GM12878 (cell line): ENCODE data around the gene CDH1. TPM values are rescaled to one million over a fixed set of nuclear protein-coding genes. Genes with fewer than 3 reads are reported as not detected.
A peak's percentile ranks its signal among the peaks of the same experiment; 100 is the strongest.

Experiments used
- ATAC-seq: fragments of 200-7000 bp; cut with Tn5 transposase; 3 replicates; pipeline ENCODE4 v1.9.1; 2020; ENCODE audit warnings: mild to moderate bottlenecking, moderate library complexity
- BruUV-seq: library from RNA; stranded (reverse); fragments of 400-500 nt; replicated peaks from 2 replicates; lab custom pipeline; 2021; lab: Mats Ljungman, UMichigan
- CTCF ChIA-PET: fragments of 300-600 bp; sonication (Branson Sonifier 250); formaldehyde crosslinking; extraction: SDS; loops from one replicate; lab custom pipeline; 2021; ENCODE audit warnings: inconsistent platforms; lab: Yijun Ruan, JAX
- POLR2A ChIA-PET: fragments of 350-600 bp; formaldehyde crosslinking; extraction: SDS; loops from one replicate; lab custom pipeline; 2021; ENCODE audit warnings: inconsistent platforms; lab: Charles Lee
- RAD21 ChIA-PET: fragments of 300-600 bp; sonication (Branson Sonifier 250); formaldehyde crosslinking; loops from one replicate; lab custom pipeline; 2023; ENCODE audit warnings: antibody characterized with exemption; ENCODE audit not compliant: unreplicated experiment; lab: Charles Lee
- SMC1A ChIA-PET: fragments of 300-600 bp; sonication (Branson Sonifier 250); formaldehyde crosslinking; loops from one replicate; lab custom pipeline; 2023; ENCODE audit not compliant: unreplicated experiment, uncharacterized antibody; lab: Charles Lee
- DNase-seq: peaks from one replicate; pipeline ENCODE4 v3.0.0-alpha.2; 2011; ENCODE audit warnings: low read depth, low spot score
- FAIRE-seq: peaks from 3 replicates; lab custom pipeline; 2011; peaks lifted over from hg19 to GRCh38; lab: Jason Lieb, UNC
- H2AFZ ChIP-seq: 2 replicates; pipeline ENCODE4 v1.6.0; 2011; ENCODE audit warnings: low read depth, low read length, control low read depth; ENCODE audit not compliant: control insufficient read depth
- H3K27ac ChIP-seq: 2 replicates; pipeline ENCODE4 v1.5.1; 2011; ENCODE audit warnings: control low read depth; ENCODE audit not compliant: control insufficient read depth, insufficient read depth
- H3K27me3 ChIP-seq, 2 experiments: replicated peaks in 1 of 2; 2 replicates each; pipeline versions ENCODE4 v1.6.0 to v1.6.1; 2011; ENCODE audit warnings: low read length in 1 of 2; ENCODE audit not compliant: control insufficient read depth in 2 of 2, insufficient read depth in 2 of 2
- H3K36me3 ChIP-seq, 2 experiments: 2 replicates each; pipeline ENCODE4 v1.5.1; 2011; ENCODE audit warnings: low read length in 1 of 2; ENCODE audit not compliant: control insufficient read depth in 2 of 2, insufficient read depth in 2 of 2
- H3K4me1 ChIP-seq: 2 replicates; pipeline ENCODE4 v1.6.1; 2011; ENCODE audit warnings: mild to moderate bottlenecking, low read length, moderate library complexity, mixed read lengths; ENCODE audit not compliant: control insufficient read depth, insufficient read depth
- H3K4me2 ChIP-seq: 2 replicates; pipeline ENCODE4 v1.6.0; 2011; ENCODE audit warnings: control low read depth; ENCODE audit not compliant: control insufficient read depth, insufficient read depth
- H3K4me3 ChIP-seq: fragments of 200-600 bp; sonication (generic); 2 replicates; pipeline ENCODE4 v1.5.1; 2016
- H3K79me2 ChIP-seq: 2 replicates; pipeline ENCODE4 v1.6.0; 2011; ENCODE audit warnings: low read length; ENCODE audit not compliant: control insufficient read depth, insufficient read depth
- H3K9ac ChIP-seq: 2 replicates; pipeline ENCODE4 v1.8.0; 2011; ENCODE audit warnings: low read length, control low read depth, mixed read lengths; ENCODE audit not compliant: control insufficient read depth, insufficient read depth
- H3K9me3 ChIP-seq: replicated peaks from 3 replicates; pipeline ENCODE4 v1.5.1; 2011; ENCODE audit warnings: mild to moderate bottlenecking, low read length; ENCODE audit not compliant: control insufficient read depth, insufficient read depth
- H4K20me1 ChIP-seq: 2 replicates; pipeline ENCODE4 v1.6.0; 2011; ENCODE audit not compliant: control insufficient read depth, insufficient read depth
- DPF2 ChIP-seq: fragments of 450-650 bp; IDR thresholded peaks from 2 replicates; pipeline ENCODE4 v1.6.1; 2017; ENCODE audit warnings: mild to moderate bottlenecking
- ESRRA ChIP-seq: IDR thresholded peaks from 2 replicates; pipeline ENCODE4 v1.6.1; 2012; ENCODE audit warnings: mild to moderate bottlenecking, low read length, improper control_type of control experiment
- EZH2 ChIP-seq: IDR thresholded peaks from 2 replicates; pipeline ENCODE4 v1.6.1; 2012; ENCODE audit warnings: low read depth, mild to moderate bottlenecking, control low read depth, inconsistent platforms, low read length, borderline replicate concordance; ENCODE audit not compliant: control insufficient read depth
- GABPA ChIP-seq: IDR thresholded peaks from 2 replicates; pipeline ENCODE4 v1.6.1; 2014; ENCODE audit warnings: antibody characterized with exemption, low read depth, mild to moderate bottlenecking, inconsistent platforms
- MEF2B ChIP-seq: fragments of 450-650 bp; IDR thresholded peaks from 2 replicates; pipeline ENCODE4 v1.6.1; 2018; ENCODE audit warnings: mild to moderate bottlenecking, moderate library complexity; ENCODE audit not compliant: partially characterized antibody, poor library complexity, severe bottlenecking
- NR2C1 ChIP-seq: fragments of 450-650 bp; IDR thresholded peaks from 2 replicates; pipeline ENCODE4 v1.6.1; 2017; ENCODE audit warnings: antibody characterized with exemption, mild to moderate bottlenecking, moderate library complexity
- RUNX3 ChIP-seq: IDR thresholded peaks from 2 replicates; pipeline ENCODE4 v1.6.1; 2012; ENCODE audit warnings: low read length, inconsistent platforms
- WRNIP1 ChIP-seq: IDR thresholded peaks from 2 replicates; pipeline ENCODE4 v1.6.1; 2011; ENCODE audit warnings: low read depth, low read length, improper control_type of control experiment, borderline replicate concordance
- ZBTB4 ChIP-seq: fragments of 450-650 bp; formaldehyde crosslinking; IDR thresholded peaks from 2 replicates; pipeline ENCODE4 v1.4.0; 2022; ENCODE audit warnings: mild to moderate bottlenecking, moderate library complexity
- ZNF274 ChIP-seq: IDR thresholded peaks from one replicate; pipeline ENCODE4 v1.8.0; 2011; ENCODE audit not compliant: insufficient read length, insufficient read depth
- WGBS: methylation state at CpG from one replicate; pipeline ENCODE4 v1.1.6; 2016; ENCODE audit warnings: low lambda C conversion rate; ENCODE audit not compliant: insufficient replicate concordance, insufficient coverage; ENCODE audit errors: missing lambda C conversion rate; 5-methylcytosine and 5-hydroxymethylcytosine counted together
- in situ Hi-C: fragments of 300-500 bp; cut with MboI; formaldehyde crosslinking; loops from 9 replicates; pipeline ENCODE4 v1.14.3; 2018; ENCODE audit warnings: mixed read lengths
- intact Hi-C: fragments of 100-400 bp; cut with micrococcal nuclease; formaldehyde crosslinking; loops from one replicate; pipeline ENCODE4 v1.14.2; 2022; ENCODE audit not compliant: unreplicated experiment
- polyA plus RNA-seq, 11 experiments: library from polyadenylated mRNA; depleted of rRNA in 4 of 11; unstranded in 6 of 11; stranded (reverse) in 5 of 11; fragments of >200 nt; fragmentation: Nextera tagmentation in 4 of 11; fragmentation: Illumina TruSeq in 1 of 11; extraction: Ambion mirVana in 4 of 11; extraction: Trizol in 1 of 11; gene quantifications; 1 replicate in 1 of 11; 2 replicates in 10 of 11; pipeline versions ENCODE4 v1.2.1 to v1.2.3, GENCODE V29; 2011 to 2016; ENCODE audit warnings: inconsistent platforms in 2 of 11, missing spikeins in 2 of 11, low read depth in 1 of 11
- total RNA-seq, 4 experiments: library from RNA; depleted of rRNA in 3 of 4; stranded (reverse); fragments of >200 nt in 3 of 4; fragmentation: Illumina TruSeq in 1 of 4; extraction: Trizol in 1 of 4; gene quantifications; 2 replicates each; pipeline versions ENCODE4 v1.2.1 to v1.2.3, GENCODE V29; 2013 to 2021
- TF ChIP-seq, protein P1 (sequence below): fragments of 150-350 bp; IDR thresholded peaks from 2 replicates; pipeline ENCODE4 v1.6.1; 2014; ENCODE audit warnings: mild to moderate bottlenecking, low read depth, low read length
- TF ChIP-seq, protein P2 (sequence below): fragments of 450-650 bp; IDR thresholded peaks from 2 replicates; pipeline ENCODE4 v1.6.1; 2017; ENCODE audit warnings: mild to moderate bottlenecking, low read depth, inconsistent platforms; ENCODE audit not compliant: poor library complexity, severe bottlenecking

The CDH1 gene
- total and polyA plus RNA-seq, 10 of the 15 experiments (the other 5 are each of a cell fraction or from before 2014, with no cell fraction given): 2.2 to 30.6 (median 17.7) TPM

DNA sequence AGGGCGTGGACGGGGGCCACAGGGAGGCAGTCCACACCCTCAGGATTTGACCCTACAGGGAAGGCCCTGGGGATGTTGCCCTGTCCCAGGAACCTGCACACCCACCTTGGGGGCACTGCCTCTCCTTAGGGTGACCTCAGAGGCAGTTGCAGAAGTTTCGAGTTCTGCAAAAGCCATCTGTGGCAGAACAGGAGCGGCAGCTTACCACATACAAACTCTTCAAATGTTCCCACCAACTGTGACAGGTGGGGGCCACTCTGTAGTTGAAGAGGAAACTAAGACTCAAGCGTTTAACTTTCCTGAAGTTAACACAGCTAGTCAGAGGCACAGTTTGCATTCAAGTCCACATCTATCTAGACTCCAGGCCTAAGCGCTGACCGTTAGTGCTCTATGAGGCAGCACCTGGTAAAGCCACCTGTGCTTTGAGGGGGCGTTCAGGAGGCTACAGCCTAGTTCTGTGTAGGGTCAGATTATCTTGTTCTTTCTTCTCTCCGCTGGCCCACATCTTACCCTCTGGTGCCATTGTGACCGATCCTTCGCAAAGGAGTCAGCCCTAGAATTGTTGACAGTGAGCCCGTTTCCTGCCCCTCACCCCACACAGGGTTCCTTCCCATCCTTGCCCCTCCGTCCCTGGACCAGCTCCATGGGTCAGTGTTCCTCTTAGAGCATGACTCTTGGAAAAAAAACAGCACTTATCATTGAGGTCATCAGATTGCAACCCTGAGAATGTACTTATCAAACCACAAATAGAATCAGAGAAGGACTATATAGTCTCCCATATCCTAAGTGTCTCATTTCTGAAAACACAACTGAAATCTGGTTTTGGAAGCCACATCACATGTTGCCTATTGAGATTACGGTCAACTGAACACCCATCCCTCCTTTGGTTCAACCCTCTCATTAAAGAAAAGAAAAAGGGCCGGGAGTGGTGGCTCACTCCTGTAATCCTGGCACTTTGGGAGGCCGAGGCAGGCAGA lies 45.4 kb downstream of the CDH1 start (continued):
- TF ChIP-seq ZBTB4 (CRISPR knock-in tag): no peak
- no peak for TF ChIP-seq ESRRA
- no peak for TF ChIP-seq EZH2
- TF ChIP-seq MEF2B: peak; percentile 29

- 79% methylated on average over 5 of the region's 5 CpGs for WGBS
- in situ Hi-C loops: no loop called here
- Histone ChIP-seq H3K27me3 (no peaks in the 10 kb centered on the region), H3K36me3 (no peaks in the 10 kb centered on the region), H3K4me1 (peaks cover 22% of the 10 kb centered on the region), H2AFZ (no peak overlapping the region), H3K27ac (no peak overlapping the region), H3K9ac (no peak overlapping the region), H3K79me2 (no peaks in the 10 kb centered on the region), H4K20me1 (no peaks in the 10 kb centered on the region), H3K4me2 (no peak overlapping the region), H3K4me3 (no peak overlapping the region), H3K9me3 (no peaks in the 10 kb centered on the region; the same call in 2 of the 3 replicates)
- intact Hi-C loops: no loop called here
- ChIA-PET POLR2A (no interaction called here), CTCF (interaction anchor here (1.0 to 1.2 kb wide), 2 partner anchors 15 kb away, joined by 3 read pairs; no protein-coding TSS in a partner anchor), SMC1A (interaction anchor here (0.7 to 4.7 kb wide), 4 partner anchors 14 to 44 kb away, joined by 4 to 33 read pairs (median 6); no protein-coding TSS in a partner anchor), RAD21 (interaction anchor here (2.7 kb wide), 1 partner anchor 27 kb away, joined by 25 read pairs; no protein-coding TSS in a partner anchor)
- BruUV-seq: no TSS peak
- no peak for ATAC-seq
- no peak for DNase-seq
- FAIRE-seq: no peak
- TF ChIP-seq WRNIP1 (no peak), NR2C1 (no peak), GABPA (no peak), RUNX3 (no peak), DPF2 (no peak), ZNF274 (no peak)
- TF ChIP-seq, protein P1, sequence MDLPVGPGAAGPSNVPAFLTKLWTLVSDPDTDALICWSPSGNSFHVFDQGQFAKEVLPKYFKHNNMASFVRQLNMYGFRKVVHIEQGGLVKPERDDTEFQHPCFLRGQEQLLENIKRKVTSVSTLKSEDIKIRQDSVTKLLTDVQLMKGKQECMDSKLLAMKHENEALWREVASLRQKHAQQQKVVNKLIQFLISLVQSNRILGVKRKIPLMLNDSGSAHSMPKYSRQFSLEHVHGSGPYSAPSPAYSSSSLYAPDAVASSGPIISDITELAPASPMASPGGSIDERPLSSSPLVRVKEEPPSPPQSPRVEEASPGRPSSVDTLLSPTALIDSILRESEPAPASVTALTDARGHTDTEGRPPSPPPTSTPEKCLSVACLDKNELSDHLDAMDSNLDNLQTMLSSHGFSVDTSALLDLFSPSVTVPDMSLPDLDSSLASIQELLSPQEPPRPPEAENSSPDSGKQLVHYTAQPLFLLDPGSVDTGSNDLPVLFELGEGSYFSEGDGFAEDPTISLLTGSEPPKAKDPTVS: no peak
- TF ChIP-seq, protein P2, sequence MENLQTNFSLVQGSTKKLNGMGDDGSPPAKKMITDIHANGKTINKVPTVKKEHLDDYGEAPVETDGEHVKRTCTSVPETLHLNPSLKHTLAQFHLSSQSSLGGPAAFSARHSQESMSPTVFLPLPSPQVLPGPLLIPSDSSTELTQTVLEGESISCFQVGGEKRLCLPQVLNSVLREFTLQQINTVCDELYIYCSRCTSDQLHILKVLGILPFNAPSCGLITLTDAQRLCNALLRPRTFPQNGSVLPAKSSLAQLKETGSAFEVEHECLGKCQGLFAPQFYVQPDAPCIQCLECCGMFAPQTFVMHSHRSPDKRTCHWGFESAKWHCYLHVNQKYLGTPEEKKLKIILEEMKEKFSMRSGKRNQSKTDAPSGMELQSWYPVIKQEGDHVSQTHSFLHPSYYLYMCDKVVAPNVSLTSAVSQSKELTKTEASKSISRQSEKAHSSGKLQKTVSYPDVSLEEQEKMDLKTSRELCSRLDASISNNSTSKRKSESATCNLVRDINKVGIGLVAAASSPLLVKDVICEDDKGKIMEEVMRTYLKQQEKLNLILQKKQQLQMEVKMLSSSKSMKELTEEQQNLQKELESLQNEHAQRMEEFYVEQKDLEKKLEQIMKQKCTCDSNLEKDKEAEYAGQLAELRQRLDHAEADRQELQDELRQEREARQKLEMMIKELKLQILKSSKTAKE: no peak
Observed at GRCh38 chr16:68784226-68784625, 47.1 kb downstream of the CDH1 start.
